ENCODE results near the gene WDR48.
"Not testable (repeated sequence)": the region's sequence is repeated elsewhere in the genome, so short reads cannot be mapped to it uniquely, and the experiment has no call there.

WDR48 gene

GRCh38 chr3:39051649-39052561 is at the start of gene WDR48, which contains the start of gene SCN11A:
TSS of gene WDR48 (plus strand) at chr3:39052016. CDS start at chr3:39052026, 10 bp downstream.
TSS of gene SCN11A (minus strand) at chr3:39051944. CDS start at chr3:38950362, 101,582 bp downstream.
- peak; percentile 88 for DNase-seq

DNA sequence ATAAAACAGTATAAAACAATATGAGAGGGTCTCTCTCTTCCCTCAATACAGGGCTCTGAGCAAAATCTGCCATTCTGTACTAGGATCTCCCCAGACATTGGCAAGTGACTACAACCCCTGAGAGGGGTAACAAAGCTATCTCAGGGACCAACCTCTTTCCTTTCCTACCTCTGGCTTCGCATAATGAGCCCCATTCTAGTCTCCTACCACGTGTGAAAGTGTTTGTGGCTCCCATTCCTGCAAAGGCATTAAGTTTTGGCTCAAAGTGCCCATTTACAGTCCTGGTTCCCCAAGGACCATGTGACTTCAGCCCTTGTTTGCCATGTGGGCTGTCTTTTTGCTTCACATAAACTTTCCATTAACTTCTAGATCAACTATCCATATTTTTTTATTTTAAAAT is 46.5 kb upstream of the WDR48 start:
- no peak for DNase-seq

GRCh38 chr3:39011191-39011736 is 40.6 kb upstream of the WDR48 start:
- no peak for DNase-seq

DNA sequence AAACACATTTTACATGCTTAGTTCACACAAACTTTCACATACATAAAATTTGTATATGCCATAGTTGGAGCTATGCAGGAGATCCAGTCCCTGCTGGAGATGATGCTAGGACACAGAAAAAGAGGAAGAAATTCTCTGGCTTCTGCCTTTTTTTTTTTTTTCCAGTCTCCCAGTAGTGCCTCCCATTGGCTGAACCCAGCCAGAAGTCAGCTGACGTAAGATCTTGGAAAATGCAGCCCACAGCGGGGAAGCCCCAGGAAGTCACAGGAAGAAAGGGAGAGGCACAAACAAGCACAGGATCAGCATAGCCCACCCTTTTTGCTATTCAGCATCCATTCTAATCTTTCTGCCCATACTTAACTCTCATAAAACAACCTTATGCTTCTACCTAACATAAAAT is 38.5 kb upstream of the WDR48 start:
- no peak for DNase-seq

GRCh38 chr3:39013921-39014509 is 37.8 kb upstream of the WDR48 start:
- DNase-seq = no peak

GRCh38 chr3:39015418-39015817 is 36.4 kb upstream of the WDR48 start:
- no peak for DNase-seq

DNA sequence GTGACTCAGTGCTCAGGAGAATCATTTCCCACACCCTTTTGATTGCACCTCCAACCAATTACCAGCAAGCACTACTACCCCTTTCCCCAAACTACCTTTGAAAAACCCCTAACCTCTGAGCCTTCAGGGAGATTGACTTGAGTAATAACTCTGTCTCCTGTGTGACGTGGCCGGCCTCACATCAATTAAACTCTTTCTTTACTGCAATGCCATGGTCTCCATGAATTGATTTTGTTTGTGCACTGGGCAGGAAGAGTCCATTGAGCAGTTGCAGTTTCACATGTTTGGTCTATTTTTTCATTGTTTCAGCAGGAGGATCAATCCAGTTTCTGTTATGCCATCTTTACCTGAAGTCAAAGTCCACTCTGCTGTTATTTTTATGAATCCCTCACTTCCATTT is 32.5 kb upstream of the WDR48 start:
- DNase-seq = no peak

DNA sequence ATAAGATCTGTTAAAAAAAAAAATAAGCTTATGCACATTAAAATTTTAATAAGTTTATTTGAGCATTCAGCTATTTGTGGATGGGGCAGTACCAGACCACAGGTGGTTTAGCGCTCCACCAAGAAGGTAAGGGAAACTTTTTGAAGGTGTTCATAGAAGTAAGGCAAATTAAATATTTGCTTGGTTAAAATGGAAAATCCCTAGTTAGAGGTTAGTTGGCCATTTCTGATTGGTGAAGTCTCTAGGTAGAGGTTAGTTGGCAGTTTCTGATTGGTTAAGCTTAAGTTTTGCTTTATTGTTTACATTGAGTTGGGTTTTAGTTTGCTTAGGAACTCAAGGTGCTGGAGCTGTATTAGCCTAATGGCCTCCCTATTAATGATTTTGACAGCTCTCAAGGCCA is 30.8 kb upstream of the WDR48 start:
- no peak for DNase-seq

- no peak for DNase-seq
Measured at GRCh38 chr3:39021465-39022285, 30.1 kb upstream of the WDR48 start.

- DNase-seq = no peak
Measured at GRCh38 chr3:39022286-39022630, 29.6 kb upstream of the WDR48 start.

- DNase-seq = no peak
Measured at GRCh38 chr3:39024497-39024896, 27.3 kb upstream of the WDR48 start.

- DNase-seq = no peak
Measured at GRCh38 chr3:39025222-39025970, 26.4 kb upstream of the WDR48 start.

DNA sequence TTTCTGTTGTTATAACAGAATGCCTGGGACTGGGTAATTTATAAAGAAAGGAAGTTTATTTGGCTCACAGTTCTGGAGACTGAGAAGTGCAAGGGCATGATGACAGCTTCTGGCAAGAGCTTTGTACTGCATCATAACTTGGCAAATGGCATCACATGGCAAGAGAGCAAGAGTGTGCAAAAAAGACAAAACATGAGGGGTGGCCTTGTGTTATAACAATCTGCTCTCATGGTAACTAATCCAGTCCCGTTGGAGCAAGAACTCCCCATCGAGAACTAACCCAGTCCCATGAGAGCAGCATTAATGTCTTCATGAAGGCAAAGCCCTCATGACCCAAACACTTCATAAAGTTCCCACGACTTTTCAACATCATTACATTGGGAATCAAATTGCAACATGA is 23.3 kb upstream of the WDR48 start:
- DNase-seq = no peak

DNA sequence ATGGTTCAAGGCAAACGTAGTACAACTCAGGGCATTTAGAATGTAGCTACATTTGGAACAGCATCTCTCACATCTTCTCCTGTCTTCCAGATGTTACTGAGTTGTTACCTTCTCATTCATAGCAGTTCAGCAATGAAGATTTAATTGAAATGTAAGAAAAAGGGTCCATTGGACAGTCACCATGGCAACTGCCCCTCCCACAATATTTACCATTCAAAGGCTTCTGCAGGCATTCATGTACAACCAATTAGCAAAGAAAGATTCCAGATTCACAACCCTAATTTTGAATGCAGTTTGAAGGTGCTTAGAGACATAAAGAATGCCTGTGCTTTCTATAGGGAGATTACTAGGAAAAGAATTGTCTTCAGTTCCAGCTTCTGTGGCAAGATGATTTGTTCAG is 22.3 kb upstream of the WDR48 start:
- DNase-seq = no peak

- no peak for DNase-seq
Measured at GRCh38 chr3:39038165-39038564, 13.7 kb upstream of the WDR48 start.

DNA sequence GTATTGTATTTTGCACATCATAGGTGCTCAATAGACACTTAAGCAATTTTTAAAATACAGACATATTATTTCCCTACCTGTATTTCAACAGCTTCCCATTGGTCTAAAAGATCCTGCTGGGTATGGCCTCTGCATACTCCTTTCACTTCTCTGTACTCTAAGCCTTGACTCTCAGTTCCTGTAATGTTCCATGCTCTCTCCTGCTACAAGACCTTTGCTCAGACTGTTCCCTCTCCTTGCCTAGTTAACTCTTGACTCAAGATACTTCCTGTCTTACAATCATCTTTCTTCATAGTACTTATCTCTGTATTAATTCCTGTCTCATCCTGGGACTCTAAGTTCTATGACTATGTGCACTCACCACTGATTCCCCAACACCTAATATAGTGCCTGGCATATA is 1.8 kb upstream of the WDR48 start:
- DNase-seq = no peak

DNA sequence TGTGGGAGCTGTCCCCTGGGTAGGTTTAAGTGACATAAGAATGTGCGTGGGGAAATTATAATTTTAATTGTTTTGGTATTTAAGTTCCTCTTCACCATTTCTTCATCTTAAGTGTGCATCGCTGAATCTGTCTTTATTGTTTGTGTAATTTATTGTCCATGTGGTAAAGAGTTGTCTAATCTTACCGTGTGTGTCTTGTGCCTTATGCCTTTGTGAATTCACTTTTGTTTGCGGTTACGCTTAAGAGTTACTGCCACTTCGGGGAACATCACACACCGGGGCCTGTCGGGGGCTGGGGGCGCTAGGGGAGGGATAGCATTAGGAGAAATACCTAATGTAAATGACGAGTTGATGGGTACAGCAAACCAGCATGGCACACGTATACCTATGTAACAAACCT is 767 bp downstream of the WDR48 start:
- no peak for DNase-seq

- DNase-seq = no peak
Measured at GRCh38 chr3:39053696-39054095, 1.9 kb downstream of the WDR48 start.

- no peak for DNase-seq
Measured at GRCh38 chr3:39056151-39056550, 4.3 kb downstream of the WDR48 start.

- DNase-seq = not testable (repeated sequence)
Measured at GRCh38 chr3:39061228-39061627, 9.4 kb downstream of the WDR48 start.

DNA sequence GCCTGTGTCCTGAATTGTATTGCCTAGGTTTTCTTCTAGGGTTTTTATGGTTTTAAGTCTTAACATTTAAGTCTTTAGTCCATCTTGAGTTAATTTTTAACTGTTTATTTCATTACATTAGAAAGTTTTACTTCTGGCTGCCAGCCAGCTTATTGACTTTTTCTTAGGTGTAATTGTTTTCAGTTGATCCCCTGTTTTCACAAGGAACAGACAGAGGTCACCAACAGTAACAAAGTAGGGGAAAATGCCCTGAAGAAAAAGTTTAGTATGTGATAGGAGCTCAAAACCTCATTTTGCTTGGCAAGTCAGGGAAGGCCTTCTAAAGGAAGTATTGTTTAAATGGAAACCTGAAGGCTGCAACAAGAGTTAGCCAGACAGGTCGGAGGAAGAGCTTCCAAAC is 10.4 kb downstream of the WDR48 start:
- DNase-seq = no peak

DNA sequence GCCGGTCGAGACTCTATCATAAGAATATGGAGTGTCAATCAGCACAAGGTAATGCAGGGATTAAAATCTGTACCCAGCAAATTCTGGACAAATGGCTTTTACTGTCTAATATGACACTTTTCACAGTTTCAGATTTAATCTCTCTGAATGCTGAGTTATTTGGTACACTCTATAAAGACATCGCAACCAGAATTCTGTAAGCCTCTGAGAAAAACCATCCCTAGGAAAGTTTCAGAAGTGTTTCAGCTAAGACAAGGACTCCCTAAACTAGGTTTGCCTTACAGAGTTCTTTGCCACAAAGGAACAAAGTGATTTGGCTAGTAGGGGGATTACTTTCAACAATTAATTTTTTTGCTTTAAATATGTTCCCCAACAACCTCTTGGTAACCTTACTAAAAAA is 11.3 kb downstream of the WDR48 start:
- no peak for DNase-seq

DNA sequence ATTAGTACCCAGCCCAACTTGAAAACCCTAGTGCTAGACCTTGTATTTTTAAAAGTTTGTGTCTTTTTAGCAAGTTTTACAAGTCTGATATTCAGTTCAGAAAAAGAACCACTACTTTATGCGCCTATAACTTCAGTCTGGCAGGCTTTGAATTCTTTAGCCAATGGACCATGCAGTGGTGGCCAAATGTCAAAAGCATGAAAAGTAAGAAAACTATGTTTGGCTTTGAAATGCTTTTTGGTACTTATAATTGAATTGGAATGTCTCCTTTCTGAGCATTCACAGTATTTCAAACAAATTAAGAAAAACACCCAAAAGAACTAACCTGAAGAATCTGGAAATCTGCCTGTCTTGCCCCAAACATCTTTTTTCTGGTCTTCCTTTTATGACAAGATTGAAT is 12.8 kb downstream of the WDR48 start:
- no peak for DNase-seq
